Measurements from ENCODE around the gene FUCA1.
"Not testable (repeated sequence)": the region's sequence is repeated elsewhere in the genome, so short reads cannot be mapped to it uniquely, and the experiment has no call there.

FUCA1 gene

DNA sequence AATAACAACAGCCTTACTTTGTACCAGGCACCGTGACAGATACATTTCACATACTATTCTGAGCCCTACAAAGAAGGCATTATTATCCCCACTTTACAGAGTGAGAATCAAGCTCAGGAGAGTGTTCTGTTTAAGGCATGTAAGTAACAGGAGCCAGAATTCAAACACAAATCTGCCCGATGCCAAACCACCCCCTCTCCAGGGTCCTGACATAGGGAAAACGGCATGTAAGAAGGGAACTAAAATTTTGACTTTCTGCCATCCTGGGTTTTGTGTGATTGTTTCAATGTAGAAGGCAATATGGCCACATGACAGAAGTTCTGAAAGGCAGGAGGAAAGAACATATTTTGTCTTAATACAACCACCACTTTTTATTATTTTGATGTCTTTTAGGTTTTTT, 5.5 kb downstream of the FUCA1 start:
- H3K4me3 ChIP-seq (ENCODE audit: low read depth, low read length) = no peak overlapping the region
- no peak for DNase-seq (ENCODE audit: low read depth)
- TF ChIP-seq, protein P1, sequence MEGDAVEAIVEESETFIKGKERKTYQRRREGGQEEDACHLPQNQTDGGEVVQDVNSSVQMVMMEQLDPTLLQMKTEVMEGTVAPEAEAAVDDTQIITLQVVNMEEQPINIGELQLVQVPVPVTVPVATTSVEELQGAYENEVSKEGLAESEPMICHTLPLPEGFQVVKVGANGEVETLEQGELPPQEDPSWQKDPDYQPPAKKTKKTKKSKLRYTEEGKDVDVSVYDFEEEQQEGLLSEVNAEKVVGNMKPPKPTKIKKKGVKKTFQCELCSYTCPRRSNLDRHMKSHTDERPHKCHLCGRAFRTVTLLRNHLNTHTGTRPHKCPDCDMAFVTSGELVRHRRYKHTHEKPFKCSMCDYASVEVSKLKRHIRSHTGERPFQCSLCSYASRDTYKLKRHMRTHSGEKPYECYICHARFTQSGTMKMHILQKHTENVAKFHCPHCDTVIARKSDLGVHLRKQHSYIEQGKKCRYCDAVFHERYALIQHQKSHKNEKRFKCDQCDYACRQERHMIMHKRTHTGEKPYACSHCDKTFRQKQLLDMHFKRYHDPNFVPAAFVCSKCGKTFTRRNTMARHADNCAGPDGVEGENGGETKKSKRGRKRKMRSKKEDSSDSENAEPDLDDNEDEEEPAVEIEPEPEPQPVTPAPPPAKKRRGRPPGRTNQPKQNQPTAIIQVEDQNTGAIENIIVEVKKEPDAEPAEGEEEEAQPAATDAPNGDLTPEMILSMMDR (IDR thresholded peaks at IDR 0.05; ENCODE audit: low read depth, low read length, missing control alignments) = no peak

- DNase-seq (ENCODE audit: low read depth) = no peak
- no peak overlapping the region for H3K4me3 ChIP-seq (ENCODE audit: low read depth, low read length)
- TF ChIP-seq, protein P1 (IDR thresholded peaks at IDR 0.05; ENCODE audit: low read depth, low read length, missing control alignments) = peak; percentile 43
Observed at GRCh38 chr1:23854568-23854967, 13.5 kb downstream of the FUCA1 start.

GRCh38 chr1:23853124-23853523, 15.0 kb downstream of the FUCA1 start:
- not testable (repeated sequence) for DNase-seq (ENCODE audit: low read depth); H3K4me3 ChIP-seq (ENCODE audit: low read depth, low read length)

GRCh38 chr1:23851406-23851805, 16.7 kb downstream of the FUCA1 start:
- not testable (repeated sequence) for DNase-seq (ENCODE audit: low read depth); H3K4me3 ChIP-seq (ENCODE audit: low read depth, low read length)

DNA sequence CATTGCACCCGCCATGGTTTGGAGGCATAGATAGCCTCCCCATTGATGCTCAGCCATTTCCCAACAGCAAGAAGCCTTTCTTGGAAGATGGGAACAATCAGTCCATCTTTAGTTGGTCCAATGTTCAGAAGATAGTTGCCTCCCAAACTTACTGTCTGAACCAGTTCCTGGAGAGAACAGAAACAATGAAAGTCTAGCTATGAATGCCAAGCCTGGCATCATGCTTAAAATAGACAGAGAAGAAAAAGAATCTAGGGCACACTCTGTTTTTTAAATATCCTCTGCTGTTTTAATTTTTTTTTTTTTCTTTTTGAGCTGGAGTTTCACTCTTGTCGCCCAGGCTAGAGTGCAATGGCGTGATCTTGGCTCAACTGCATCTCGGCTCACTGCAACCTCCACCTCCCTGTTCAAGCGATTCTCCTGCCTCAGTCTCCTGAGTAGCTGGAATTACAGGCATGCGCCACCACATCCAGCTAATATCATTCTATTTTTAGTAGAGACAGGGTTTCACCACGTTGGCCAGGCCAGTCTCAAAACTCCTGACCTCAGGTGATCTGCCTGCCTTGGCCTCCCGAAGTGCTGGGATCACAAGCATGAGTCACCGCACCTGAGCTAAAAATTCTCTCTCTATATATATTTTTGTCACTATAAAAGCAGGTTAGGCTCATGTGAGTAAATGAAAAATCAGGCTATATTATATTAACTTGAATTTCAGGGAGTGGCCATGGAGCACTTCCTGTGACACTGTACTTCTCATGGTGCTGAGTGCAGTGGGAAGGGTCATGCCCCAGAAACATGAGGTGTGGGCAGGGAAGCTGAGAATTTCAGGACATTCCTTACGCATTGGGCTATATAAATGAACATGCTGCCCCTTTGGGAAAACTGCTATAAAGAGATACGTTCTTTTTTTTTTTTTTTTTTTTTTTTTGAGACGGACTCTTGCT, 19.1 kb downstream of the FUCA1 start:
- TF ChIP-seq, protein P1 (IDR thresholded peaks at IDR 0.05; ENCODE audit: low read depth, low read length, missing control alignments) = no peak
- no peak overlapping the region for H3K4me3 ChIP-seq (ENCODE audit: low read depth, low read length)
- DNase-seq (ENCODE audit: low read depth) = no peak

DNA sequence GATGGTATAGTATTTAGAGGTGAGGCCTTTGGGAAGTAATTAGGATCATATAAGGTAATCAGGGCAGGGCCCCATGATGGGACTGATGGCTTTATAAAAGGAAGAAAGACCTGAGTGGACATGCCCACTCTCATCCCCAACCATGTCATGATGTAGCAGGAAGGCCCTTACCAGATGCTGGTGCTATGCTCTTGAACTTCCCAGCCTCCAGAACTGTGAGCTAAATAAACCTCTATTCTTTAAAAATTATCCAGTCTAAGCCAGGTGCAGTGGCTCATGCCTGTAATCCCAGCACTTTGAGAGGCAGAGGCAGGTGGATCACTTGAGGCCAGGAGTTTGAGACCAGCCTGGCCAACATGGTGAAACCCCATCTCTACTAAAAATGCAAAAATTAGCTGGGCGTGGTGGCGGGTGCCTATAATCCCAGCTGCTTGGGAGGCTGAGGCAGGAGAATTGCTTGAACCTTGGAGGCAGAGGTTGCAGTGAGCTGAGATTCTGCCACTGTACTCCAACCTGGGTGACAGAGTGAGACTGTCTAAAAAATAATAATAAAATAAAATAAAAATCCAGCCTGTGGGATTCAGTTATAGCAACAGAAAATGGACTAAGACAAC, 20.5 kb downstream of the FUCA1 start:
- DNase-seq (ENCODE audit: low read depth); H3K4me3 ChIP-seq (ENCODE audit: low read depth, low read length): not testable (repeated sequence)

- no peak overlapping the region for H3K4me3 ChIP-seq (ENCODE audit: low read depth, low read length)
- TF ChIP-seq, protein P1 (IDR thresholded peaks at IDR 0.05; ENCODE audit: low read depth, low read length, missing control alignments) = no peak
- DNase-seq (ENCODE audit: low read depth) = no peak
Observed at GRCh38 chr1:23845163-23845562, 22.9 kb downstream of the FUCA1 start.

DNA sequence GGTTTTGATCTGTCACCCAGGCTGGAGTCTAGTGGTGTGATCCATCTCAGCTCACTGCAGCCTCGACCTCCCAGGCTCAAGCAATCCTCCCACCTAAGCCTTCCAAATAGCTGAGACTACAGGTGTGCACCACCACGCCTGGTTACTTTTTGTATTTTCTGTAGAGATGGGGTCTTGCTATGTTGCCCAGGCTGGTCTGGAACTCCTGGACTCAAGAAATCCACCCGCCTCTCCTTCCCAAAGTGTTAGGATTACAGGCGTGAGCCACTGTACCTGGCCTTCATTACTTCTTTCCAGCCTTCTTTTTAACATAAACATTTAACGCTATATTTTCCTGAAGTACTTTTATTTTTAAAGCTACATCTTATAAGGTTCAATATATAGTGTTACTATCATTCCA, 24.4 kb downstream of the FUCA1 start:
- DNase-seq (ENCODE audit: low read depth) = no peak
- TF ChIP-seq, protein P1 (IDR thresholded peaks at IDR 0.05; ENCODE audit: low read depth, low read length, missing control alignments) = no peak
- H3K4me3 ChIP-seq (ENCODE audit: low read depth, low read length) = no peak overlapping the region
